Activated T-cell treated with anti-CD3 and anti-CD28 coated beads for 48 hours (primary cell): ENCODE results near the gene IFNA8.
"Not testable (repeated sequence)": the region's sequence is repeated elsewhere in the genome, so short reads cannot be mapped to it uniquely, and the experiment has no call there.

Experiments
- DNase-seq: peaks from one replicate; pipeline ENCODE4 v3.0.0-alpha.2; 2020; ENCODE audit warnings: low read depth

IFNA8 gene

DNA sequence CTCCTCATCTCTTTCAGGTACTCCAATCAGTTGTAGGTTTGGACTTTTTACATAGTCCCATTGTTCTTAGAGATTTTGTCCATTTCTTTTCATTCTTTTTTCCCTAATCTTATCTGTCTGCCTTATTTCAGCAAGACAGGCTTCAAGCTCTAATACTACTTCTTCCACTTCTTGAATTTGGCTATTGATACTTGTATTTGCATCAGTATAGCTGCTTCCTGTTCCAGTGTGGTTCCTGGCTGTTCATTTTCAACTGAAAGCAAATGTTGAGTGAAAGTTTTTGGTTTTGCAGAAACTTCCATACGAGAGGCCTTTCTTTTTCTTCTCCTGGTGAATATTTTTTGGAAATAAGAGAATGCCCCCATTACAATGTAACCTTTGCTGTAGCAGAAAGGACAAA is 19.3 kb downstream of the IFNA8 start:
- no peak for DNase-seq

DNA sequence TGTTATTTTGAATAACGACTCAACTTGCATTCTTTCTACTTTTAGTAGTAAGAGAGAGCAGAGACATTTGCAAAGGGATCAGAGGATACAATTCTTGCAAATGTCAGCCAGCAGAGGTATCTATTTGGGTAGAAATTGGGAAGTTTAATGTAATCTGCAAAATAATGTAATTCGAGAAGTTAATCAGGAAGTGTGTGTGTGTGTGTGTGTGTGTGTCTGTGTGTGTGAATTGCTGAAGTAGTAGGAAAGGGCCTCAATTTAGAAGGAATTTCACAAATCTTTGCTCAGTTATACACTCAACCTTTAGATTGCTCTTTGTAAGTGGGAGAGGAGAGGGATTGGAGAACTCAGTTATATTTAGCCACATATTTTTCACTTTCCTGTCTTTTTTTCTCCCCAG is 20.3 kb downstream of the IFNA8 start:
- no peak for DNase-seq

DNA sequence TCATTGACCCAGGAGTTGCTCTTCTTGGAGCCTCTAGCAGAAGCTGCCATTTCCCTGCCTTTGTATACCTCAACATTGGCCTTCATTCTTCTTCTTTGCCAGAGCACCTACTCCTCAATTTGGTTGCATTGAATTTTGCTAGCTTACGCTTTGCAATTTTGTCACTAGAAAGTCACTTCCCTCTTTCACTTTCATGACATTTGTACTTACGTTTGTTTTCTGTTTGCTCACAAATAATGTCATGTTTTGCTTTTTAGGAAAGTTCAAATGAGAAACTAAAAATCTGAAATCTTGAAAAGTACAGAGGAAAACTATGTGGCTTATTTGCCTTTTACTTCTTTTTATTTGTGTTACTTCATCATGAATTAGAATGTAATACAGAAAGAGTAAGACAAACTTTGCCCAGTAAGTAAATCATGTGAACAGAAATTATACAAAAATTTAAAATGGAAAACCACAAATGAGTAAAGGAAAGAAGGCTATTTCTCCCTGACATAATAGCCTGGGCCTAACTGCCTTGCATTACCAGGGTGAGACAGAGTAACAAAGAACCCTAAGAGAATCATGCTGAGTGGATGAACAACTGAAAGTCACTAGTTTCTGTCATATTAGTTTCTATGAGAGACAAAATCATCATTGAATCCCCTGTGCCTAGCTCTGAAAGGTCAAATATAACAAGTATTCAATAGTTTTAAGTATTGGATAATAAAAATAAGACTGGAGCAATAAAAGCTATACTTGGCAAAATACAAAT is 23.9 kb downstream of the IFNA8 start:
- DNase-seq: no peak

DNA sequence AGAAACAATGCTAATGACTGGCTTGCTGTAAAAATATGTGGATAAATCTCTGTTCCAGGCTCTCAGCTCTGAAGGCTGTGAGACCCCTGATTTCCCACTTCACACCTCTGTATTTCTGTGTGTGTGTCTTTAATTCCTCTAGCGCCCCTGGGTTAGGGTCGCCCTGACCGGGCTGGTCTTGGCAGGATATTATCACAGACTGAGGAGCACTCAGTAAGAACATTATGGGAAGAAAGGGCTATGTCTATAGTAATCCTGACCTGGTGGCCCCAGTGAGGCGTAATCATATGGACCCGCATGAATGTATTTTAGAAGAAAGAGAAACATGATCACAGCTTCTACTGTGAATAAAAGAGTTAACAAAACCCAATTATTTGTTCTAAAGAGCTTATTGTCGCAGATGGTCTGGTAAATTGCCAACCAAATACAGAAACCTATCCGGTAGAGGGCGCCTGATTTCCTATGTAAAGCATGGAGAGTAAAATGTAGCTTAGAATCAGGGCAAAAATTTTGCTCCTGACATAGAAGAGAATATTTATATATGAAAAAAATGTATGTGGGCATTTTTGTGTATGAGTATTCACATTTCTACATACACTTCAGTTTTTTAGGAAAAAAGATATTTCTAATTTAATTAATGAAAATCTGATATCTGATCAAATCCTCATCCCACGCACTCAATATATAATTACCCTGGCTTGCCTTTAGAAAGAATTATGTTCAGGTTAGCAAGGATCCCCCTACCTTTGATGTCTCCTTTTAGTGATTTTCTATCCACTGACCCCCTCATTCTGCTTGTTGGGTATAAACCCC is 25.5 kb downstream of the IFNA8 start:
- no peak for DNase-seq

DNA sequence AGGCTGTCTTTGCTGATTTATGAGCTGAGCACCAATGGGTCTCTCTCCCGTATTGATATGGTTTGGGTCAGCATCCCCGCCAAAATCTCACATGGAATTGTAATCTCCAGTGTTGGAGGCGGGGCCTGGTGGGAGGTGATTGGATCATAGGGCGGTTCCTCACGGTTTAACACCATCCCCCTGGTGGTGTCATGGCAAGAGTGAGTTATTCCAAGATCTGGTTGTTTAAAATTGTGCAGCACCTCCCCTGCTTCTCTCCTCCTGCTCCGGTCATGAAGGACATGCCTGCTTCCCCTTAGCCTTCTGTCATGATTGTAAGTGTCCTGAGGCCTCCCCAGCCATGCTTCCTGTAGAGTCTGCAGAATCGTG is 26.1 kb downstream of the IFNA8 start:
- not testable (repeated sequence) for DNase-seq

DNA sequence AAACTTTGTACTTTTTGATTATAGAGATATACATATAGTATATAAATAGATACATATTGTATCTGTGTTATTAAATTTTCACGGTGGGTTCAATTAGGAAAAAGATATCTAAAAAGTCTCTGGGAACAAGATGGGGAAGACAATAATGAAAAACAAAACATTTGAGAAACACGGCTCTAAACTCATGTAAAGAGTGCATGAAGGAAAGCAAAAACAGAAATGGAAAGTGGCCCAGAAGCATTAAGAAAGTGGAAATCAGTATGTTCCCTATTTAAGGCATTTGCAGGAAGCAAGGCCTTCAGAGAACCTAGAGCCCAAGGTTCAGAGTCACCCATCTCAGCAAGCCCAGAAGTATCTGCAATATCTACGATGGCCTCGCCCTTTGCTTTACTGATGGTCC is 31.2 kb downstream of the IFNA8 start, which contains the start of gene IFNA1:
TSS of gene IFNA1 (plus strand) at position 301 of the 400 bp plus-strand sequence. CDS start at position 370, 69 bp downstream.
- no peak for DNase-seq

DNA sequence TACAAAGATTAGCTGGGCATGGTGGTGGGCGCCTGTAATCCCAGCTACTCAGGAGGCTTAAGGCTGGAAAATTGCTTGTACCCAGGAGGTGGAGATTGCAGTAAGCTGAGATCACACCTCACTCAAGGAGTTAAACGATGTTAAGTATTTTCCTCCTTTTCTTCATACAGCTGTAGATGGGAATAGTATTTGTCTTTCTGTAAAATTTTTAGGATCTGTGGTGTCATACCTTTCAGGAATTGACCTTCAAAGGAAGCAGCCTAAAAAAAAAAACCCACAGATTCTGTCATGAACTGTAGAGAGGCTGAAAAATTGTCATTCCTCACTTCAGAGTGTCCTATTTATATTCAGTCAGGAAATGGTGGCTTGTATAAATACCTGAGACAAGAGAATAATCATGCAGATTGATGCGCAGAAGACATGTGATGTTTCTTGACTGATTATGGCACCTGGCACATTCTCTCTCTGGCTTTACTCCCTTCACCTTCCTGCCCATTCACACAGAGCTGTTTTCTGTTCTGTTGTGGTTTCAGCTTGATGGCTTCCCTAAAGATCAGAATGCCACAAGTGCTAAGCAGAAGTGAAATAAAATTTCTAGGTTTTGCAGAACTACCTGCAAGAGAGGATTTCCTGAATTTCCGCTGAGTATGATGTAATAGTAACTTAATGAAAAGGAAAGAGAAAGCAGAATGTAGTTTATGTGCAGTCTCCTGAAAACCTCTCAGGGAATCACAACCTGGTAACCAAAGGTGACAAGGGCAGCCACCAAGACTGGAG is 35.1 kb downstream of the IFNA8 start:
- DNase-seq: no peak

DNA sequence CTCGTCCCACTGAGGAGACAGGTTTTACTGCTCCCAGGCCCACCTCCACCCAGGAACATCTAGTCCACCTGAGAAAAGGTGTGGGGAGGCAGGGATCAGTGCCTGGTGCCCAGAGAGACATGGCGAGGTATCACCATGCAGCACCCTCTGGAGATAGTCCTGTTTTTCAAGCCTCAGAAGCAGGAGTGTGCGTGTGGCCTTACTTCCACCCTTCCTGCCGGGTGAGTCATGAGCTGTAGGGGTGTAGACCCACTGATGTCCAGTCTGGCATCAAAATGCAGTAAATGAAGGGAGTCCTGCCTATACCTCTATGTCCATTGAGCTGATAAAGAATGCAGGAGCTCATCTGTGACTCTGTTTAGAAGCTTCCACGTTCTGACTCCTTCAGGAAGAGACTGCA is 40.4 kb downstream of the IFNA8 start:
- DNase-seq: not testable (repeated sequence)

DNA sequence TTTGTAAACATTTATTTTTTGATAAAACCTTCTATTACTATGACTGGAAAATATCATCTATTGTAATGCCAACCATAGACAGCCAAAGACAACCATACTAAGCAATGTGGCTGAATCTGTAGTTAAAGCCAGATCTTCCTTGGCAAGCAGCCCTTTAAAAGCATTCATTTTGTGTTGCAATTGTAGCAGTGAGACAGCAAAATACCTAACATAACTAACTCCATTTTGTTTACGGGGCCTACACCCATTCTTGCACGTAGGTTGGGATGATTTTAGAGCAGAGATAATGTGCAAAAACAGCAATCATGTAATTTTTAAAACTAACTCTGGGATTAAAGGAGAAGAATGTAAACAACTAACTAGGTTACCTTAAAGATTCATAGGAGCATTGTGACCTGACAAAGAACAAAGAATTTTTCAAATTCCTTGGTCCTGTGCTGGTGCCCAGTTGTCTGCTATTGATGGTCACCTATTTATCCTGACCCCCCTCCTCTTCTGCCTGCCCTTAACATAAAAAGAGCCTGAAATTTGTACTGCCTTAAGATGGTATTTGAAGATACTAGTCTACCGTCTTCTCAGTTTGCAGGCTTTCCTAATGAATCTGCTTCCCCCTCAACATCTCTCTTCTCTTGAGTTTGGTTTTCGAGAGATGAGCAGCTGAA is 41.9 kb downstream of the IFNA8 start:
- no peak for DNase-seq

DNA sequence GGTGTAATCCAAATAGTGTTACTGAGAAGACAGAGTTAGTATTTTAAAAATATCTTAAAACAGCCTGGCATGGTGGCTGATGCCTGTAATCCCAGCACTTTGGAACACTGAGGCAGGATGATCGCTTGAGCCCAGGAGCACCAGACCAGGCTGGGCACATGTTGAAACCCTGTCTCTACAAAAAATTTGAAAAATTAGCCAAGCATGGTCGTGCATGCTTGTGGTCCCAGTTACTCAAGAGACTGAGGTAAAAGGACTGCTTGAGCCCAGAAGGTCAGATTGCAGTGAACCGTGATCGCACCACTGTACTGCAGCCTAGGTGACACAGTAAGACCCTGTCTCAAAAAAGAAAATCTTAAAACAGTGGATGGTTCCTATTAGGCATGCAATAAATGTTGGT is 43.8 kb downstream of the IFNA8 start:
- DNase-seq: no peak

DNA sequence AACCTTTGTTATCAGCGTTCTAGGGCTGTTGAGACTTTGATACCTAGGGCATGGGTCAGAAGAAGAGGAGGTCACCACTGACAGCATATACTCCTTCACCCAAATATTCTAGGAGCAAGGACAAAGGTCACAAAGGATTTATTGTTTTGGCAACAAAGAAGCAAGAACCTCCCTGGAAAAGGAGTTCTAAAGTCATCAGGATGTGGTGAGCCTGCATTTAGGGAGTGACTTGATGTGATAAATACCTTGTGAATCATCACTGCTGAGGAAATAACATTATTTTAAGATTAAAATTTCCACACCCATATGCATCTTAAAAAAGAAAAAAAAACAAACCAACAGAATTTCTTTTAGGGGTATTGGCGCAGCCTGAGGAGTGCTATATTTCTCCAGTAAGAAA is 45.2 kb downstream of the IFNA8 start:
- DNase-seq: no peak

DNA sequence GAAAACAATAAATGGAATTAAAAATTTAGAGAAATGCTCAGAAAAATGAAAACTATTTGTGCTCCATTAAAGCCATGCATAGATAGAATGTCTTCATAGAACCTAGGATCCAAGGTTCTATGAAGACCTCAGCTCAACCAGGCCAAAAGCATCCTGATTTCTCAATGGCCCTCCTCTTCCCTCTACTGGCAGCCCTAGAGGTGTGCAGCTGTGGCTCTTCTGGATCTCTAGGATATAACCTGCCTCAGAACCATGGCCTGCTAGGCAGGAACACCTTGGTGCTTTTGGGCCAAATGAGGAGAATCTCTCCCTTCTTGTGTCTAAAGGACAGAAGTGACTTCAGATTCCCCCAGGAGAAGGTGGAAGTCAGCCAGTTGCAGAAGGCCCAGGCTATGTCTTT is 46.4 kb downstream of the IFNA8 start:
- DNase-seq: no peak
